Endodermal cell (in vitro differentiated cells): ENCODE measurements around the gene IL1RN. TPM values are rescaled to one million over a fixed set of nuclear protein-coding genes. Genes with fewer than 3 reads are reported as not detected.

Experiments used
- DNase-seq: peaks from one replicate; pipeline ENCODE4 v3.0.0-alpha.2; 2017
- H3K27ac ChIP-seq: 2 replicates; pipeline ENCODE4 v1.5.1; 2013; ENCODE audit warnings: mild to moderate bottlenecking, low read depth, low read length, moderate library complexity
- H3K27me3 ChIP-seq: 2 replicates; pipeline ENCODE4 v1.6.1; 2013; ENCODE audit warnings: mild to moderate bottlenecking, low read length, moderate library complexity; ENCODE audit not compliant: insufficient read depth, control insufficient read depth, poor library complexity, severe bottlenecking
- H3K36me3 ChIP-seq: 2 replicates; pipeline ENCODE4 v1.7.0; 2013; ENCODE audit warnings: mild to moderate bottlenecking, low read length, moderate library complexity; ENCODE audit not compliant: control insufficient read depth, insufficient read depth
- H3K4me1 ChIP-seq: one replicate; pipeline ENCODE4 v1.7.0; 2013; ENCODE audit warnings: low read length; ENCODE audit not compliant: control insufficient read depth, insufficient read depth
- H3K4me3 ChIP-seq: 2 replicates; pipeline ENCODE4 v1.5.1; 2013; ENCODE audit warnings: mild to moderate bottlenecking, low read length, moderate library complexity
- H3K9ac ChIP-seq: 2 replicates; pipeline ENCODE4 v1.6.1; 2013; ENCODE audit warnings: mild to moderate bottlenecking, low read length, moderate library complexity; ENCODE audit not compliant: poor library complexity, severe bottlenecking; ENCODE audit errors: extremely low read depth
- H3K9me3 ChIP-seq: 2 replicates; pipeline ENCODE4 v1.6.1; 2013; ENCODE audit warnings: mild to moderate bottlenecking, low read length, moderate library complexity; ENCODE audit not compliant: control insufficient read depth
- H3K27ac Mint-ChIP-seq: 2 replicates; pipeline ENCODE4 v1.8.0; 2020; ENCODE audit warnings: mixed read lengths
- H3K27me3 Mint-ChIP-seq: 2 replicates; pipeline ENCODE4 v1.8.0; 2021; ENCODE audit warnings: mild to moderate bottlenecking, mixed read lengths; ENCODE audit not compliant: insufficient read depth
- H3K36me3 Mint-ChIP-seq: 2 replicates; pipeline ENCODE4 v1.8.0; 2020; ENCODE audit warnings: low read depth, mixed read lengths
- H3K4me1 Mint-ChIP-seq: 2 replicates; pipeline ENCODE4 v1.8.0; 2020; ENCODE audit warnings: mixed read lengths
- H3K4me3 Mint-ChIP-seq: 2 replicates; pipeline ENCODE4 v1.8.0; 2020; ENCODE audit warnings: mild to moderate bottlenecking, moderate library complexity, mixed read lengths
- H3K9me3 Mint-ChIP-seq: 2 replicates; pipeline ENCODE4 v1.8.0; 2020; ENCODE audit warnings: mild to moderate bottlenecking, mixed read lengths
- CTCF ChIP-seq: fragments of 200-600 bp; sonication (generic); conservative IDR thresholded peaks from 2 replicates; pipeline ENCODE4 v1.5.0; 2021; ENCODE audit warnings: antibody characterized with exemption, mild to moderate bottlenecking
- WGBS, 2 experiments: methylation state at CpG; one replicate each; pipeline versions ENCODE4 v1.1.5 to v1.1.7; 2013; ENCODE audit warnings: missing lambda C conversion rate in 2 of 2, mixed read lengths in 1 of 2; ENCODE audit not compliant: insufficient coverage in 1 of 2, insufficient read length in 1 of 2; 5-methylcytosine and 5-hydroxymethylcytosine counted together
- total RNA-seq, 2 donors: library from RNA; stranded (reverse); fragmentation: NEBNext Ultra II Directional in 1 of 2; extraction: Animal tissue kit (Norgen Biotek cat#: 25700) in 1 of 2; gene quantifications; 2 replicates in 1 of 2; 3 replicates in 1 of 2; pipeline ENCODE4 v1.2.1, GENCODE V29; 2021

The IL1RN gene
- total RNA-seq, 2 donors from 2014 or later = not detected

- no peaks in the 10 kb centered on the region for H3K9me3 Mint-ChIP-seq
- WGBS, 2 experiments = 85 to 86% methylated on average over 5 to 6 of the region's 6 CpGs
These were observed 2.2 kb upstream of the IL1RN start for GRCh38 chr2:113124984-113125855.

GRCh38 chr2:113127646-113128570, 510 bp downstream of the IL1RN start:
- no peak for TF ChIP-seq CTCF
- Mint-ChIP-seq H3K27ac (no peak overlapping the region), H3K4me3 (no peak overlapping the region), H3K27me3 (peaks cover 19% of the 10 kb centered on the region), H3K9me3 (no peaks in the 10 kb centered on the region), H3K36me3 (no peaks in the 10 kb centered on the region), H3K4me1 (no peaks in the 10 kb centered on the region)
- peaks cover 39% of the 10 kb centered on the region for H3K27me3 ChIP-seq
- no peaks in the 10 kb centered on the region for H3K36me3 ChIP-seq
- H3K4me1 ChIP-seq = no peaks in the 10 kb centered on the region
- no peak overlapping the region for H3K27ac ChIP-seq
- DNase-seq = no peak
- no peak overlapping the region for H3K9ac ChIP-seq
- no peak overlapping the region for H3K4me3 ChIP-seq
- 85 to 86% methylated on average over 11 to 15 of the region's 15 CpGs for WGBS, 2 experiments
- H3K9me3 ChIP-seq = no peaks in the 10 kb centered on the region

More at GRCh38 chr2:113124984-113125855, 2.2 kb upstream of the IL1RN start:
- Histone ChIP-seq H3K36me3 (no peaks in the 10 kb centered on the region), H3K4me3 (no peak overlapping the region), H3K27me3 (peaks cover 65% of the 10 kb centered on the region), H3K9me3 (no peaks in the 10 kb centered on the region), H3K27ac (no peak overlapping the region), H3K9ac (no peak overlapping the region), H3K4me1 (no peaks in the 10 kb centered on the region)
- H3K27ac Mint-ChIP-seq = no peak overlapping the region
- H3K4me1 Mint-ChIP-seq = no peaks in the 10 kb centered on the region
- TF ChIP-seq CTCF = no peak
- no peak for DNase-seq
- no peak overlapping the region for H3K4me3 Mint-ChIP-seq
- H3K27me3 Mint-ChIP-seq = peaks cover 37% of the 10 kb centered on the region
- H3K36me3 Mint-ChIP-seq = no peaks in the 10 kb centered on the region

- DNase-seq = no peak
- TF ChIP-seq CTCF = no peak
- Mint-ChIP-seq H3K36me3 (no peaks in the 10 kb centered on the region), H3K4me3 (no peak overlapping the region), H3K9me3 (no peaks in the 10 kb centered on the region), H3K27ac (no peak overlapping the region), H3K27me3 (peaks cover 13% of the 10 kb centered on the region), H3K4me1 (no peaks in the 10 kb centered on the region)
- H3K9ac ChIP-seq = no peak overlapping the region
- H3K4me1 ChIP-seq = no peaks in the 10 kb centered on the region
- no peaks in the 10 kb centered on the region for H3K9me3 ChIP-seq
- no peak overlapping the region for H3K27ac ChIP-seq
- H3K27me3 ChIP-seq = peaks cover 25% of the 10 kb centered on the region
- H3K36me3 ChIP-seq = no peaks in the 10 kb centered on the region
- H3K4me3 ChIP-seq = no peak overlapping the region
- 61 to 80% methylated on average over 2 of the region's 2 CpGs for WGBS, 2 experiments
These were observed 2.2 kb downstream of the IL1RN start for GRCh38 chr2:113129519-113130078.
